Midbrain (tissue), 1 donor: ENCODE measurements around the gene NDUFS2.
A peak's percentile ranks its signal among the peaks of the same experiment; 100 is the strongest.

Experiments used
- DNase-seq: peaks from one replicate; lab custom pipeline; 2025; lab: John Stamatoyannopoulos, UW

NDUFS2 gene

DNA sequence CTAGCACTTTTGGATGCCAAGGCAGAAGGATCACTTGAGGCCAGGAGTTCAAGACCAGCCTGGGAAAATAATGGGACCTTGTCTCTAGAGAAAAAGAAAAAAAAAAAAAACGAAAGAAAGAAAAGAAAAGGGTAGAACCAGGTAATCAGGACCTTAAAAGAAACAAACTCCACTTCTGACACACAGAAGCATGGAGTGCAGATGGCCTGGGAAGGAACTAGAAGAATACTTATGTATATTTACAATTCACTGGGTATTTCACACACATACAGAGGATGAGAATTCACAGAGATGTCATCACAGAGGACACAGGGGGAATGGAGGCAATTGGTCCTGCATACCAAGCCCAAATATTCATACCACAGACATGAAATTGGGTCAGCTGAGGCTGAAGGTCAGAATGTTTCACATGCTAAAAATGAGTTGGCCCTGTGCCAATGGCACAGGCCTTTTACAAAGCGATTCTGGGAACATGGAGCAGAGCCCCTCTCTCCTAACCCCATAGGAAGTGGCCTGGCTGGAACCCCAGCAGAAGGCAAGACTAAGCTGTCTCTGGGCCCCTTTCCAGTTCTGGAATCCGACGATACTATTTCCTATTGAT is 29.3 kb upstream of the NDUFS2 start:
- no peak for DNase-seq

GRCh38 chr1:161173711-161174110 is 28.5 kb upstream of the NDUFS2 start:
- no peak for DNase-seq

- DNase-seq: no peak
Measured at GRCh38 chr1:161174911-161175310, 27.3 kb upstream of the NDUFS2 start.

DNA sequence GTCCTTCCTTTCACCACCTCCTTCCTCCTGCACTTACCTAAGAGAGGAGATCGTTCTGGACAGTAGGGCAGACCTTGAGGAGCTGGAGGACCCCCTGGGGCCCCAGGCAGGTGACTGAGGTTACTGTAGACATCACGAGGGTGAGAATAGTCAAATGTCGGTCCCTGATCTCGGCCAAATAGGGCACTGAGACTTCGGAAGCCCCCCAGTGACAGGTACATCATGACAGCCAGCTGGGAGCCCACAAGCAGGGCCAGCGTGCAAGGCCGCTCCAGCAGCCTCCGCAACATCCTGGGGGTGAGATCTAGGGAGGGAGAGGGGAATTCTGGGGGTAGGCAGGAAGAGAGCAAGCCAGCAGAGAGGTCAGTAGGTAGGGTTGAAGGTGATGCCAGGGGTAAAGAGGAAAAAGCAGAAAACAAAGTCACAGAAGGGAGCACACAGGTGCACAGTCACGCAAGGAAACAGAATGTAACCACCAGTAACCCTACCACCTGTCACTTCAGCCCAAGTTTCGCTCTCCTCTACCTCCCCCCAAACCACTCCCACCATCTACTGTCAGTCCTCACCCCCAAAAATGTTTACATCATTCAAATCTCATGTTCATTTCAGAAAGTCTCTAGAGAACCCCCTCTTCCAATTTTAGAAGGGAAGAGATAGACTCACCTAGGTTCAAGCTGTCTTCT is 26.3 kb upstream of the NDUFS2 start:
- DNase-seq: no peak

- no peak for DNase-seq
Measured at GRCh38 chr1:161176468-161177111, 25.6 kb upstream of the NDUFS2 start.

GRCh38 chr1:161177112-161177935 is 24.8 kb upstream of the NDUFS2 start, which contains the start of gene B4GALT3:
Gene B4GALT3 (minus strand): TSS chr1:161177507. CDS start chr1:161176060, 1,447 bp downstream.
- peak; percentile 88 for DNase-seq

DNA sequence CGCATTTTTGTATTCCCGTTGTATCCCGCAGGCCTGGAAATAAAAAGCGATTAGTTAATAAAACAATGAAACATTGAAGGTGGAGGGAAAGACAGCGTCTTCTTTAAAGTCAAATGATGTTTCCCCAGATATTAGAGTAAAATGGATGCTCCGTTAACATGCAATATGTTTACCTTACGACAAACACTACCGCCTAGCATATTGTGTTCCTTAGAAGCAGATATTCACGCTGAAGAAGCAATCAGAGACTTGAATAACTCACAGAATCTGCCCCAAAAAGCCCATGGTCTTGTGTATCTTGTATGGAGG is 24.3 kb upstream of the NDUFS2 start:
- no peak for DNase-seq

GRCh38 chr1:161179698-161180097 is 22.5 kb upstream of the NDUFS2 start:
- no peak for DNase-seq

- peak; percentile 13 for DNase-seq
Measured at GRCh38 chr1:161180639-161181038, 21.5 kb upstream of the NDUFS2 start.

GRCh38 chr1:161182214-161182613 is 20.0 kb upstream of the NDUFS2 start:
- no peak for DNase-seq

DNA sequence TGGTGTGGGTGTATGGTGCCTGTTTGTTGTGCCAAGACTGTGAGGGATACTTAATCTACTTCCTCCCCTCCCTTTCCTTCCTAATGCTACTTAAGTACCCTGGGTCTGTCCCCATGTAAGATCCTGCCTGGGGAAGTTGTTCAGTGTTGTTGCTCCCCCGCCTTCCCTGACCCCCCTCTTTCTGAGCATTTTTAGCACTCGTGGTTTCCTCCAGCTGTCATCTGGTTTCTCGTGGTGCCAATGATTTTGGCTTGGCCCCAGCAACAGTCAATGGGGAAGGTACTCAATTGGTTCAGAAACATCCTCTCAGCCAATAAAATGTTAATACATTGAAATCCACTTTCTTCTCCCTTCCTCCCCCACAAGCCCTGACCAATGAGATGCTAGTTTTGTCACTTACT is 16.9 kb upstream of the NDUFS2 start:
- peak; percentile 41 for DNase-seq

DNA sequence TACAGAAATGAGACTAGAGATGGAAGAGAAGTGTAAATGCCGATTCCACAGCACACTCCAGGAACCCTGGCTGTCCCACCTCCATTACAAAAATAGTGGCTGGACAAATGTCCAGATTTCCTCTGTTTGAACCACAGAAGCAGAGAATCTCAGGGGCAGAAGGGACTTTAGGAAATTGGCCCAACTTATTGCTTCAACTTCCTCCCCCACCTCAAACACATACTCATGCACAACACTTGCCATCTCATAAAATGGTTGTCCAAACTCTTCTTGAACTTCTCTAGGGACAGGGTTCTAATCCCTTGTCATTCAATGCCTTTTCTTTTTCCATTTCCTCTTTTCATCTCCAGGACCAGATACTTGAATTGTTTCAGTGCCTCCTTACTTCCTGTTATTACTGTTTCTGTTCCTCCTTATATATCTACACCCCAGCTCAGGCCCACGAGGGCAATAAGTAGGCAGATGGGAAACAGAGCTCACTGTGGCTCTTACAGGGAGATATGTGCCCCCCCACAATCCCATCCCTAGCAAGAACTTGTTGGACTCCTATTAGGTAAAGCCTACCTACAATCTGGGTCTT is 16.3 kb upstream of the NDUFS2 start:
- peak; percentile 23 for DNase-seq

GRCh38 chr1:161187311-161187710 is 14.9 kb upstream of the NDUFS2 start:
- no peak for DNase-seq

GRCh38 chr1:161188381-161188780 is 13.8 kb upstream of the NDUFS2 start:
- no peak for DNase-seq

DNA sequence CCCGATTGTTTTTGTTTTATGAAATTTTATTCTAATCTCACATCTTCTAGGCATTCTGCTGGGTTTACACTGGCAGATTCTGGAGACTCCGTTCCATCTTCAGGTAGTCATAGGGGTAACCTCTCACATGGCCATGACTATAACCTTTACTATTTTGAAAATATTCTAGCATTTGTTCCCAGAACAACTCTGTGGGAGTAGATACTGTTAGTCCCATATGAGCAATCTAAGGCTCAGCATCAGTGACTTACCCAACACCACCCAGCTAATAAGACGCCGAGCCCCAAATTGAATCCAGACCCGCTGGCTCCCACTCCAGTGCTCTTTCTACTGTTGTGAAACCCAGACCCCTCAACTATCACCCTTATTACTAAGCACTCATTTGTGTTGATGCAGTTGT is 13.1 kb upstream of the NDUFS2 start:
- DNase-seq: no peak

DNA sequence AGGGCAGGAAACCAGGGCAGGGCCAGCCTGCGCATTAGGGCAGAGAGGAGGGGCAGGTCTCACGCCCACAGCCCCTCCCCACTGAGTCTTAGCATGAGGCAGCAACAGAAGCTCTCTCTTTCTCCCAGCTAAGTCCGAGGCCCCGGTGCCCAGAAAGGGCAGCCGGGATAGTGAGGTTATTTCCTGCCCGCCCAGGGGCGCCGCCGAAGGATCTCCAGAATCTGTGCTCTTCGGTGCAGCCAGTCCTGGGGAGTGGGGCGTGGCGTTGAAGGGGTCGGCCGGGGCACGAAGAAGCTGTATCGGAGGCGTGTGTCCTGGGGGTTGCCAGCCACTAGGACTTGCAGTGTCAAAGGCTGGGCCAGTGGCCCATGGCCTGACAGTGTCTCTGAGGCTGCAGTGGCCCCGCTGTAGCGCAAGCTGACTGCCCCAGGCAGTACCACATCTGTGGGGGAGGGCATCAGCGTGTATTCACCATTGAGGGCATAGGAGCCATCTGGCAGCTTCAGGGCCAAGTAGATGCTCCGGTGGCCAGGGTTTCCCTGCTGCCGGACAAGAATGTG is 11.1 kb upstream of the NDUFS2 start:
- peak; percentile 24 for DNase-seq

DNA sequence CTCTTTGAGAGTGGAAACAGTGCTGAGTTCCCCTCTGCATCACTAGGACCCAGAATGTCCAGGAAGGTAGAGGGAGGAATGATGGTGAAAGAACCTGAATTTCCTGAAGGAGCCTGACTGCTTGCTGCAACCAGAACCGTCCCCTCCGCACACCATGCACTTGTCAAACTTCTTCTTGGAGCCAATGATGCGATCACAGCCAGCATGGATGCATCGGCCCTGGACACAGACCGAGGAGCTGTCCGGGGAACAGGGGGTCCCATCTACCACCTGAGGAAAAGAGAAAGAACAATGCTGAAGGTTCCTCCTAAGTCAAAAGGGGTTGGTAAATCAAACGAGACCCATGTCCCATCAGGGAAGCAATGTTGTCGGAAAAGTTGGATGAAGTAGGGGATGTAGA is 10.2 kb upstream of the NDUFS2 start:
- DNase-seq: no peak

GRCh38 chr1:161192476-161193465 is 9.4 kb upstream of the NDUFS2 start:
- peak; percentile 82 for DNase-seq

- DNase-seq: peak; percentile 86
Measured at GRCh38 chr1:161193561-161194235, 8.5 kb upstream of the NDUFS2 start.

GRCh38 chr1:161195171-161195570 is 7.0 kb upstream of the NDUFS2 start:
- peak; percentile 56 for DNase-seq
